Smooth muscle cell of the brain vasculature (primary cell): ENCODE measurements around the gene ST3GAL5.

ENCODE experiments used
- DNase-seq: peaks from one replicate; pipeline ENCODE4 v3.0.0-alpha.2; 2012; ENCODE audit warnings: low read depth, low spot score

ST3GAL5 gene

GRCh38 chr2:85806358-85807118, 82.3 kb downstream of the ST3GAL5 start:
- no peak for DNase-seq

DNA sequence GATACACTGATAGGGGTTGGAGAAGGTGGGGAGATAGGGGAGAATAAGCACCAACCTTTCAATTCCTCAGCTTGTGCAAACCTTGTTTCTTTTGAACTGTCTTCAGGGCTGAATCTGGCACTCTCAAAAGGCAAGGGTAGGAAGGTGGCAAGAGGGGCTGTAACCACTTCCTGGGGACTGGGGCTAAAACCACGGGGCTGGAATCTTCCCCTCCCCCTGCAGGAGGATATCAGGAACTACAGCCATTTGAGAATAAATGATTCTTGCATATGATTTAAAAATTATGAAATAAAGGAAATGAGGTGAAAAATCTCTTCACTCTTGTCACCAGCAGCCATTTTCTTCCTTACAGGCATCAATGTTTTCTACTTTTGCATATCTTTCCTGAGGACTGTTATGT, 84.2 kb downstream of the ST3GAL5 start:
- no peak for DNase-seq

GRCh38 chr2:85803704-85804425, 84.9 kb downstream of the ST3GAL5 start:
- DNase-seq = no peak

DNA sequence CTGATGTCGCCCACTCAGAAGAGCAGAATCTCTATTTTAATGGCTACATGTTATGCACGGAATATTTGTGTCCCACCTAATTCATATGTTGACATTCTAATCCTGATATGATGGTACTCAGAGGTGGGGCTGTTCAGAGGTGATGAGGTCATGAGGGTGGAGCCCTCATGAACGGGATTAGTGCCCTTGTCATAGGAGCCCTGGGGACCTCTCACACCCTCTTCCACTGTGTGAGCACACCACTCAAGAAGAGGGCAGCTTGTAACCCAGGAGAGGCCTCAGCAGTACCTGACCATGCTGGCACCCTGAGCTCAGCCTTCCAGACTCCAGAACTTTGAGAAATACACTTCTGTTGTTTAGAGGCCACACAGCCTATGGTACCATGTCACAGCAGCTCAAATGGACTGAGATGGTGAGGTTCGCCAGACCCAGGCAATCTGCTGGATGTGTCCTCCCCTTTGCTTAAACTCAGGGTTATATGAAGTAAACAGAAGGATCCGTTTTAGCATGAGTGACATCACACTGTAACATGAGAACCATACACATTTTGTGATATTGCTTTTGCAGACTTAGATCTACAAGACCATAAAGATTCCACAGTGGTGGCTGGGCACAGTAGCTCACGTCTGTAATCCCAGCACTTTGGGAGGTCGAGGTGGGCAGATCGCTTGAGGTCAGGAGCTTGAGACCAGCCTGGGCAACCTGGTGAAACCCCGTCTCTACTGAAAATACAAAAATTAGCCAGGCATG, 86.3 kb downstream of the ST3GAL5 start:
- no peak for DNase-seq

DNA sequence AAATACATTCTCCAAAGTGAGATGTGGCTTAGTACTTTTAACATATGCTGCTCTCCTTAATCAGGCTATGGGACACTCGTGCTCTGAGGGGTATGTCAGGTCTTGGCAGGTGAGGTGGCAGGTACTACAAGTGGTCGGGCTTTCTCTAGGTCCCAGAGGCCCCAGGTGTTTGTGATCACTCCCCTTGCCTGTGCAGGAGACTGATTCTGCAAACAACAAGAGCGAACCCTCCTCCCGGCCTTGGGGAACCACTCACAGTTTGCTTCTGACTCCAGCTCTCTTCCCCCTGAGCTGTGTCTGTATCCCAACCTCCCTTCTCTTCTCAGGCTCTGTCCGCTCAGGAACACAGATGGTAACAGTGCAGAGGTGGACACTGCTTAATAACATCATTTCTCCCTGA, 86.9 kb downstream of the ST3GAL5 start:
- no peak for DNase-seq

- DNase-seq = no peak
Measured at GRCh38 chr2:85800586-85800985, 88.2 kb downstream of the ST3GAL5 start.

DNA sequence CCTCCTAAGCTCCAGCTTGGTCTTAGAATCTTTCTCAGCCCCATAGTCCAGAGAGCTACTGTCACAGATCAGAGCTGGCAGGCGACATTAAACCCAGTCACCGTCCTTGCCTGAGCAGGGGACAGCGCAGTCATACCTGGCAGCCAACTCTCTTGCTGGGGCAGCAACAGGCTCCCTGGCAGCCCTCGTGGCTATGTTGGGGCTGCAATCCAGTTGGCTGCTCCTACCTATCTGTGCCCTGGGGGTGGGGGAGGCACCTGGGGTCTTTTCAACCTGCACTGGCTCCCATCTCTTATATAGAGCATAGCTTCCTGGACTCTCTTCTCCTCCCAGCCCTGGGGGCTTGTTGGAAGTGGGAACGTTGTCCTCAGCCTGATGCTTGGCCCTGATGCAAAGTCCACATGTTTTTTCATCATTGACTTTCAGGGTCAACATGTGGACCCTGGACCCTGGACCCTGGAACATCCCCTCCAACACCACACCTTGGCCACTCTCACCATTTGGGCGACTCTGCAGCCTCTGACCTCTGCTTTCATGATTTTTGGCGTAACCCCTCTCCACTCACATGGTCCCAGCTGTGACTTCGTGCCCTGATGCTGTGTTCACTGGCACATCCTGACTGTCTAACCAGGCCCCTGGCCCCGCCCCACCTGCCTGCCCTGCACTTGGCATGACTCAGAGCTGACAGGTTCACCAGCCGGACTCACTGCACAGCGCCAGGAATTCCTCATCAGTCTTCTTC, 89.4 kb downstream of the ST3GAL5 start:
- DNase-seq = no peak

DNA sequence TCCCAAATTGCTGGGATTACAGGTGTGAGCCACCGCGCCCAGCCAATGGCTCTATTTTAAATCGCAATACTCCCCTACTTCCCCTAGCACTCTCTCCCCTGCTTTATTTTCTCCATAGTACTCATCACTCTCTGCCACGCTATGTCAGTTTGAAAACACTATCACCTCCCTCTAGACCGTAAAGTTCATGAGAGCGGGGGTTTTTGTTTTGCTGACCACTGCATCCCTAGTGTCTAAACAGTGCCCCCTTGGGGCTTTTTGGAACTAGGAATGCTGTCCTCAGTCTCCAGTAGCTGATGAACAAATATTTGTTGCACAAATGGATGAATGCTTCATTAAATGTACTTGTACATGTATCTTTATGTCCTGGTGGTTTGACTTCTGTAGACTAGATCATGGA, 90.9 kb downstream of the ST3GAL5 start:
- DNase-seq = no peak

DNA sequence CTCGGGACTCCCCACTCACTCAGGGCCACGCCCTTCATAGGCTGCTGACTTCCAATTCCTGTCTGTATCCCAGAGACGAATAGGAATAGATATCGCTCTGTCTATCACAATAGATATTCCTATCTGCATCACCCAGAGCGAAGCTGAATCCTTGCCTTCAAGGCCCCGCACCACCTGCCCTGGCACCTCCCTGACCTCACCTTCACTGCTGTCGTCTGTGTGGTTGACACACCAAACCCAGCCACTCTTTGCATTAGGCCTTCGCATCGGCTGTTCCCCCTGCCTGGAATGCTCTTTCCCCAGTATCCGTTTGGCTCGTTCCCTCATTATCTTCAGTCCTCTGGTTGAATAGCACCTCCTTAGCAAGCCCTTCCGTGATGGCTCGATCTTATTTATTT, 91.5 kb downstream of the ST3GAL5 start:
- DNase-seq = no peak

DNA sequence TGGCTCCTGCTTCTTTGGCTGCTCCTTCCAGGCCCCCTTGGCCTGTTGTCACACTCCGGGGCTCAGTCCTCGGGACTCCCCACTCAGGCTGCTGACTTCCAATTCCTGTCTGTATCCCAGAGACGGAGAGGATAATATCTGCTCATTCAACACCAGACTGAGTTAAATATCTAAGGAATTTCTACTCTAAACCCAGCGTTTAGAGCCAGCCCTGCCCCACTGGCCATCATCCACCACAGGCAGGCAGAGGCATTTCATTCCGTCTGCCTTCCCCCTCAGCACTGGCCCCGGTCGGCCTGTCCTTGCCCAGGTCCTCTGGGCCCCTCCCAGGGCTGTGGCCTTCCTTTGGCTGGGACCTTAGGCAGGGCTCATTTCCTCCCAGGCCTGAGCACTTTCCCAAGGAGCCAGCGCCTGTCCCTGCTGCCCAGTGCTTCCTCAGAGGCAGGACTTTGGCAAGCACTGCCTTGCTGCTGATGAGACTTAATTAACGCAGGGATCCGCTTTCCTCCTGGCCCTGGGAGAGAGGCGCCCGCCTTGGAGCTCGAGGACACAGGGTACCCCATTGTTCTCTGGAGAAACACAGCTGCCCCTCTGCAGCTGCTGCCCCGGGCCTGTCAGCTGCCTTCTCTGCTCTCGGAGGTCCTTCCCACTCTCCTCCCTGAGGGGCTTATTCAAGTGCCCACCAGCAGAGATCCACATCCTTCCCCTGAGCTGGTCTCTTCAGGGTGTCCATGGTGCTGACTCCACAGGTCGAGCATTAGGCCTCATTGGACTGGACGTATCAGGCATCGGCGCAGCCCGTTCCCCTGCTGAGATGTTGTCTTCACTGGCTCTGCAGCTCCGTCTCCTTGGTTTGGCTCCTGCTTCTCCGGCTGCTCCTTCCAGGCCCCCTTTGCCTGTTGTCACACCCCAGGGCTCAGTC, 92.2 kb downstream of the ST3GAL5 start:
- DNase-seq = no peak

DNA sequence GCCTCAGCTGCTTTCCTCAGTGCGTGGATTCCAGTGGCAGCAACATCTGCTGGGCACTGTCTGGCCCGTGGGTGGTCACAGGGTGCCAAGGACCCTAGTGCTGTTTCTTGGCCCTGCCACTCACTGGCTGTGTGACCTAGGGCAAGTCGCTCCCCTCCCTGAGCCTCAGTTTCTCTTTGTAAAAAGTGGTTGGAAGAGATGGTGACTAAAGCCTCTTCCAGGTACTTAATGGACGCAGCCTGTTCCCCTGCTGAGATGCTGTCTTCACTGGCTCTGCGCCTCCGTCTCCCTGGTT, 92.8 kb downstream of the ST3GAL5 start:
- DNase-seq = no peak

DNA sequence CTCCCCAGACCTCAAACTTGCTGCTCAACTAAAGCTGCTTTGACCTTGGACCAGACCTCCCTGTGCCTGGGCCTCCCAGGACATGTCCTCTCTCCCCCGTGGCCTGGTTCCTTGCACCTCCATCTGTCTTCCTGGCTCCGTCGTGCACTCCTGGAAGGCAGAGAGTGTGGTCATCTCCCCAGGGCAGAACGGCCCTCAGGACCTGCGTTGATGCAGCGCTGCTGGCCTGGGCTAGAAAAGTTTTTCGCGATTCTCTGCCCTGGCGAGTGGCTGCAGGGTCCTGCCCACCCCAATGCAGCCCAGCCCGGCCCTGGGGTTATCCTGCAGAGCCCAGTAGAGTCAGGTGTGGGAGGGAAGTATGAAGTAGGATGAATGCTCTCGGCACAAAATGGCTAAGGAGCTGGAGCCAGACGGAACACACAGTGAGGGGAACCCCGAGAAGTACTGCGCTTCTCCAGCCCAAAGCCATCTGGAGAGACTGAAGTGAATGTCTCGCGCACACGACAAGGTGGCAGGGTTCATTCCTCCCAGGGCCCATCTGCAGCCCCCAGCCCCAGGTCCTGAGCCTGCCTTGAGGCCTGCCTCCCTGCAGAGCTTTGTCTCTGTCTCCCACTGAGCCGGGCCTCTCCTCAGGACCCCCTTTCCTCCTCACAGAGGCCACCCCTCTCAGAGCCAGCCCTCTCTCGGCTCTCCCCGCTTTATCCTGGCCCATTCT, 93.3 kb downstream of the ST3GAL5 start:
- DNase-seq = no peak

DNA sequence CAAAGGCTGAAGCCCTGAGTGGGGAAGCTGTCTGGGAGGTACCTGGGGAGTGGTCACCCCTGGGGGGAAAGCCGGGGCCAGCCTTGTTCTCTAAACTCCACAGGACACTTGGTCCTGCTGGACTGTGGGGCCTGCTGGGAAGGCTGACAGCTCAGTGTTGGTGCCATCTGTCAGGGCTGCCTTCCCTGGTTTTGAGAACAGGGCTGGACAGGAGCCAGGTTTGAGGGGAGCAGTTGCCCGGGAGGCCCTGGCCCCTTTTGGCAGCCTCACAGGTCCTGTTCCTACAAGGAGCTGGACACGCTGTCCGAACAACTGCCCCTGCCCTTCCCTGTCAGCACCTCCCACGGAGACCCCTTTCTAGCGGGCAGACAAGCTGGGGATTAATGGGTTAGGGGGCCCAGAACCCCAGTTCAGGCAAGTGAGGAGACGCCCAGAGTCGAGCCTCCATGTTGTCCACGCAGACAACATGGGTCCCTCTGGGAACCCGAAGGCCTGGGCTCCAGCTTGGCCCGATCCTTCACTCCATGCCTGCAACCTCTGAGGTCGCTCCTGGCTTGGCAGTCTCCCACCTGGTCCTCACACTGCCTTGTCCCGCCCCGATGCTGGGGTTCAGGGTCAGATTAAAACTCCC, 94.2 kb downstream of the ST3GAL5 start:
- no peak for DNase-seq

DNA sequence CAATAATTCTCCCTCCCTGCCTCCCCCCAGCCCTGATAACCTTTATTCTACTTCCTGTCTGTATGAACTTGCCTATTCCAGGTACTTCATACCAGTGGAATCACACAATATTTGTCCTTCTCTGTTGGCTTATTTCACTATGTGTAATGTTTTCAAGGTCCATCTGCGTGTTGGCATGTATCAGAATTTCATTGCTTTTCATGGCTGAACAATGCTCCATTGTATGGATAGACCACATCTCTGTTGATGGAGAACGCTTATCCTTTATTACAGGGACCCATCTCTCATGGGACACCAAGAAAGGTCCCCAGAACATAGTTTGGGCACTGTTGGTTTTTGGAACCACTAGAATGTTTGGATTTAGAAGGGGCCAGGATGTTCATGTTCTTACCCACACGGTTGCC, 94.8 kb downstream of the ST3GAL5 start:
- no peak for DNase-seq

GRCh38 chr2:85793584-85793983, 95.2 kb downstream of the ST3GAL5 start:
- no peak for DNase-seq

GRCh38 chr2:85792783-85793441, 95.9 kb downstream of the ST3GAL5 start:
- DNase-seq = no peak

- no peak for DNase-seq
Measured at GRCh38 chr2:85791704-85792565, 96.9 kb downstream of the ST3GAL5 start.

- DNase-seq = no peak
Measured at GRCh38 chr2:85790499-85791188, 98.1 kb downstream of the ST3GAL5 start.
